Measurements from ENCODE around the gene CCK.

DNA sequence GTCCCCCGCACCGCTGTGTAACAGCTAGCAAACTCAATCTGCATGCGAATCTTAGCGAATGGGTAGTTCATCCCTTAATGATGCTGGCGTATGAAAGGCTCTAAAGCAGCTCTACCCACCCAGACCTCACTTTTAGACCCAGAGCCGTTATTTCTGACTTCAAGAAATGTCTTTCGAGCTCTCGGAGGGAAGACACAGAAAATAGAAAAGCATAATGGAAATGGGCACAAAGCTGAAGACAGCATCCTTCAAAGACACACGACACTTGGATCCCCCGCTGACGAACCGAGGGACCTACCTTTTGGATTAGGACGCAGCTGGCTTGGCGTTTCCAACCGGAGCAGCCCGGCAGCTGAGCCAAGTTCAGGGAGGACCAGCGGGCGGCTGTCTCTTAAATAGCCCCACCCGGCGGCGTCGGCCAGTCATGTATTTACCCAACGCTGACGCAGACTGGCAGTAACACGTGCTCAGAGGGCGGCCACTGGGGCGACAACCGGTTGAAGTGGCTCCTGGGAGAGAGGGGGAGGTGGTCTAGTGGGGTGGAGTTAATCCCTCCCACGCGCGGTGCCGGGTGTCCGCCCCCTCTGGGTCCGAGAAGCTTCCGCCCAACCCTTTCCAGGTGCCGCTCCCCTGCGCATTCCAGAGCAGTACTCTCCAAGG is 1.5 kb downstream of the CCK start:
- TF ChIP-seq, protein P1, sequence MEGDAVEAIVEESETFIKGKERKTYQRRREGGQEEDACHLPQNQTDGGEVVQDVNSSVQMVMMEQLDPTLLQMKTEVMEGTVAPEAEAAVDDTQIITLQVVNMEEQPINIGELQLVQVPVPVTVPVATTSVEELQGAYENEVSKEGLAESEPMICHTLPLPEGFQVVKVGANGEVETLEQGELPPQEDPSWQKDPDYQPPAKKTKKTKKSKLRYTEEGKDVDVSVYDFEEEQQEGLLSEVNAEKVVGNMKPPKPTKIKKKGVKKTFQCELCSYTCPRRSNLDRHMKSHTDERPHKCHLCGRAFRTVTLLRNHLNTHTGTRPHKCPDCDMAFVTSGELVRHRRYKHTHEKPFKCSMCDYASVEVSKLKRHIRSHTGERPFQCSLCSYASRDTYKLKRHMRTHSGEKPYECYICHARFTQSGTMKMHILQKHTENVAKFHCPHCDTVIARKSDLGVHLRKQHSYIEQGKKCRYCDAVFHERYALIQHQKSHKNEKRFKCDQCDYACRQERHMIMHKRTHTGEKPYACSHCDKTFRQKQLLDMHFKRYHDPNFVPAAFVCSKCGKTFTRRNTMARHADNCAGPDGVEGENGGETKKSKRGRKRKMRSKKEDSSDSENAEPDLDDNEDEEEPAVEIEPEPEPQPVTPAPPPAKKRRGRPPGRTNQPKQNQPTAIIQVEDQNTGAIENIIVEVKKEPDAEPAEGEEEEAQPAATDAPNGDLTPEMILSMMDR (conservative IDR thresholded peaks at IDR 0.05 in 1 of 2, IDR thresholded peaks at IDR 0.05 in 1 of 2; ENCODE audit: extremely low read depth in 1 of 2, insufficient read depth in 1 of 2, low read depth in 1 of 2, low read length in 2 of 2): no peak
- TF ChIP-seq EZH2 (IDR thresholded peaks at IDR 0.05; ENCODE audit: borderline replicate concordance, low read length): no peak
